K562 (cell line): ENCODE measurements around the gene RERE.
"Not testable (repeated sequence)": the region's sequence is repeated elsewhere in the genome, so short reads cannot be mapped to it uniquely, and the experiment has no call there.

ENCODE experiments used
- EP300 ChIP-seq: IDR thresholded peaks from 2 replicates; pipeline ENCODE4 v1.6.1; 2012; ENCODE audit warnings: low read length, improper control_type of control experiment
- HDGF ChIP-seq: fragments of 450-650 bp; IDR thresholded peaks from 2 replicates; pipeline ENCODE4 v1.6.1; 2016
- NFIC ChIP-seq: fragments of 450-650 bp; IDR thresholded peaks from 2 replicates; pipeline ENCODE4 v1.6.1; 2017; ENCODE audit warnings: mild to moderate bottlenecking, inconsistent platforms
- RNF2 ChIP-seq: sonication (generic); IDR thresholded peaks from 2 replicates; pipeline ENCODE4 v1.6.1; 2016
- SMC3 ChIP-seq: conservative IDR thresholded peaks from 2 replicates; pipeline ENCODE4 v1.6.1; 2011; ENCODE audit warnings: low read depth, low read length, improper control_type of control experiment; ENCODE audit not compliant: insufficient read depth
- SP2 ChIP-seq: IDR thresholded peaks from 2 replicates; pipeline ENCODE4 v1.6.1; 2011; ENCODE audit warnings: mild to moderate bottlenecking, low read depth, low read length, moderate library complexity; ENCODE audit not compliant: poor library complexity, severe bottlenecking; ENCODE audit errors: extremely low read depth
- ZNF24 ChIP-seq: fragments of 450-650 bp; IDR thresholded peaks from 2 replicates; pipeline ENCODE4 v1.6.1; 2016
- TF ChIP-seq, protein P1 (sequence below): sonication (generic); formaldehyde crosslinking; IDR thresholded peaks from 2 replicates; pipeline ENCODE4 v1.8.1; 2023; ENCODE audit warnings: mild to moderate bottlenecking, missing genetic modification reagents

- TF ChIP-seq, protein P1, sequence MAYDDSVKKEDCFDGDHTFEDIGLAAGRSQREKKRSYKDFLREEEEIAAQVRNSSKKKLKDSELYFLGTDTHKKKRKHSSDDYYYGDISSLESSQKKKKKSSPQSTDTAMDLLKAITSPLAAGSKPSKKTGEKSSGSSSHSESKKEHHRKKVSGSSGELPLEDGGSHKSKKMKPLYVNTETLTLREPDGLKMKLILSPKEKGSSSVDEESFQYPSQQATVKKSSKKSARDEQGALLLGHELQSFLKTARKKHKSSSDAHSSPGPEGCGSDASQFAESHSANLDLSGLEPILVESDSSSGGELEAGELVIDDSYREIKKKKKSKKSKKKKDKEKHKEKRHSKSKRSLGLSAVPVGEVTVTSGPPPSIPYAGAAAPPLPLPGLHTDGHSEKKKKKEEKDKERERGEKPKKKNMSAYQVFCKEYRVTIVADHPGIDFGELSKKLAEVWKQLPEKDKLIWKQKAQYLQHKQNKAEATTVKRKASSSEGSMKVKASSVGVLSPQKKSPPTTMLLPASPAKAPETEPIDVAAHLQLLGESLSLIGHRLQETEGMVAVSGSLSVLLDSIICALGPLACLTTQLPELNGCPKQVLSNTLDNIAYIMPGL (CRISPR knock-in tag): not testable (repeated sequence)
- not testable (repeated sequence) for TF ChIP-seq SMC3, SP2, ZNF24, HDGF, RNF2, NFIC, EP300
Observed at GRCh38 chr1:8502949-8503348, 314.5 kb downstream of the RERE start.
